Epidermal melanocyte (primary cell): Measurements from ENCODE around the gene GRIK1.

Experiments used
- DNase-seq: peaks from one replicate; pipeline ENCODE4 v3.0.0; 2011; ENCODE audit warnings: low spot score; ENCODE audit not compliant: insufficient read length

GRIK1 gene

DNA sequence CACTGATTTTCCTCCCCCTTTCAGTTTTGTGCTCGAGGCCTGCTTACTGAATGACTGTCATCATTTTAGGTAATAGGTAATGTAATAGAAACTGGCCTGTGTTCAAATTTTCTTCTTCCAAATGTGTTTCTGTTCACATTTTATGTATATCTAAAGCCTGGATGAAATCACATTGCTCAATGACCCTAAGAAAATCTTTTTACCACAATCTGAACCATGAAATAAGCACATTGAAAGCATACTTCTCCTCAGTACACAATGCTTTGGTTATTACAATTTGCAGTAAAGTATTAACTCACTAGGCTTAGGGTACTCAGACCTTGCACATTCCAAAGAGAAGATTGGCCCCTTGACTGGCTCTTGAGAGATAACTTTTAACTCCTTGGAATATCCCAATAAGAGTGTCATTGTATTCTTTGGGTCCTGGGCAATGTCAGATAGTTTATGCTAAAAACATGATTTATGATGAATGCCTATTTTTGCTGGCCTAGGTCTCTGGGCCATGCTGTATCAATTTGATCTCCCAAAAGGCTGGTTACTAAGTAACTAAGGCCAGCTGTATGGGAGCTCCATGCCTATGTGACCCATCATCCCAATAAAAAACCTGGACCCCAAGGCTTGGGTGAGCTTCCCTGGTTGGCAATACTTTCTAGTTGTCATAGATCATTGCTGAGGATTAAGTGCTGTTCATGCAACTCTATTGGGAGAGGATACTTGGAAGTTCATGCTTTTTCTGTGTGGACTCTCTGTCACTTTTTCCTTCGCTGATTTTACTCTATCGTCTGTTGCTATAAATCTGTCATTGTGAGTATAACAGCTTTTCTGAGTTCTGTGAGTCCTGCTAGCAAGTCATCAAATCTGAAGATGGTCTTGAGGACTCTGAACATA, 293.9 kb downstream of the GRIK1 start:
- DNase-seq = no peak

DNA sequence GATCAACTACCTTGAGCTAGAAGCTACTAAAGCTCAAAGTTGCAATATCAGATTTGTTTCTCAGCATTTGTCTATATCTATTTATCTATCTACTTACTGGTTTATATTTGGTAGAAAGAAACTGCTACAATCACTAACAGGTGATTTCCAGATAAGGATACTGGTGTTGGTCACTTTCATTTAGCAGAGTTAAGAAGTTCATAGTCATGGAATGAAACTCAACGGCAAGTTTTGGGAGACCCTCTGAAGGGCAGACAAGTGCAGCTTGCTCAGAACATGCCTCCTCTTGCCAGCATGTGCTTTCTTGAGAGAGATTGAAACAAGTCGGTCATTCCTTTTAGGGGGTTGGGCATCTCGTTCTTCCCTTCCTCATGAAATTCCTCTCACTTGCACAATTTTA, 296.5 kb downstream of the GRIK1 start:
- DNase-seq = no peak

DNA sequence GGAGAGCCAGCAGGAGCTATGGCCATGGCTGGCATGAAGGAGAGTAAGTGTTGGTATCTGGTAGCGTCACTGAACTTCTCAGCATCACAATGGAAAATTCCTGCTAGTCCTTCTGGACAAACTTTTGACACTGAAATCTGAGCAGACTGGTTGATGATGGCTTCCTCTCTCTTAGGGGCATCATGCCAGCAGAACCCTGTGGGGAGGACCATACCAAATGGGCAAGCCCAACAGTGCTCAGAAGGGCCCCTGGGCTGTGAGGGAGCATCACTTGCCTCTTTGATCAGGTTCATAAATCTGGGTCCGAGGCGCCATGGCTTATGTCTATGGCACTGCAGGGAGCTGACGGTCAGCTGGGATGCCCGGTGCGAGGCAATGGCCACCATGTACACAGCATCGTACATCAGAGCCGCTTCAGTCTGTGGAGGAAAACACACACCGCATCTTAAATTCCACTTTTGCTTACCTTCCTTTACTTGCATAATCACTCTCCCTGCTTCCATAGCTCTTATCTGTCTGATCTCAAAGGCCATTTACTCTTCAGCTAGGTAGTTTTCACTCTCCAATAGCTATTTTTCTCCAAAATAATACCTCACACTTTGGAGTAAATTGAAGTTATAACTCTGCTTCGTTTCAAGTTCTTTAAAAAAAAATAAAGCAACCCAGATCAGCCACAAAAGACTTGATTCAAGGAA, 297.1 kb downstream of the GRIK1 start:
- DNase-seq = no peak

DNA sequence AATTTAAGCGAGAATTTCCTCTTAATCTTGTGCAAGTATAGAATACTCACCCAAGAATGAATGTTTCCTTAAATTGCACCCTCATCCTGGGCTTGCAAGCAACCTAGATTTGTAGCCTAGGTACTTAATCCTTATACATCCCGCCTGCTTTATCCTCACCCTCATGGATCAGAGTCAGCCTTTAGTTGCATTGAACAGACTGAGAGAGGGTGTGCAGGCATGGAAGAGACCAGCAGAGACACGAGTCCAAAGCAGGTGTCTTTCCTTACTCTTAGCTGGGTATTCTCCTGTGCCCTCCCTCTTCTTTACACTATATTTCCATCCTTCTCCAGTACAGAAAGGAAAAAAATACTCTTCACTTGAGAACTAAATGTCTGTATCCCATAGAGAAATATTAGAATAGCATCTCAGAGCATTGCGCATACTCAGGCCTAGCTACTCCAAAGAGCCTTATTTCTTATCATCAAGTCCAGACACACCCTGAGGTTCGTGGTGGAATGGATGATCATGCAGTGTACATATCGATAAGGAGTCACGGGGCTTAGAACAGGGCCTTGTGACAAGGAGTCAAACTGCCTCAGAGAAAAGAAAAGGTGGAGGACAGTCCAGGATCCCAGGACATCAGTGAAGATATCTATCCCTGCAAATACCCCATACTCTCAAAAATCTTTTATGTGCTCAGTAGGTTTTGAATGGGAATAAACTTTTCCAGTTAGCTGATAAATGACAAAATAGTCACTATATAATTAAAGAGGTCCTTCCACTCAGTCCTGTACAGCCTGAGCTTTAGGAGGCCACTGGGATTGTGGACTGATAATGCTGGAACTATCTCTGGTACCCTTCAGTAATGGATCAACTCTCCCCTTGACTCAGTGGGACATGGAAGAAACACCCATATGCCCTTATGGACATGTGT, 297.9 kb downstream of the GRIK1 start:
- no peak for DNase-seq

DNA sequence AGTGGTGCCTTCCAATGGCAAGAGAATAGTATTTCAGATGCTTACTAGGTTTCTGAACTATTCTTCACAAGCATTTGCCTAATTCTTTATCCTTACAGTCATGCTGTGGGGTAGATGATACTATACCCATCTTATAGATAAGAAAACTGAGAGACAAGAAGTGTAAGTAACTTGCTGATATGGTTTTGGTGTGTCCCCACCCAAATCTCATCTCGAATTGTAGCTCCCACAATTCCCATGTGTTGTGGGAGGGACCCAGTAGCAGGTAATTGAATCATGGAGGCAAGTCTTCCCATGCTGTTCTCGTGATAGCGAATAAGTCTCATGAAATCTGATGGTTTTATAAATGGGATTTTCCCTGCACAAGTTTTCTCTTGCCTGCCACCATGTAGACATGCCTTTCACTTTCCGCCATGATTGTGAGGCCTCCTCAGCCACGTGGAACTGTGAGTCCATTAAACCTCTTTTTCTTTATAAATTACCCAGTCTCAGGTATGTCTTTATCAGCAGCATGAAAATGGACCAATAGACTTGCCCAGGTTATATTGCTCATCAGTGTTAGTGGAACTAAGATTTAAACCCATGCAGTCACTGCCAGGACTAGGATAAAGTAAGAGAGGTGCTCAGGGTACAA, 298.7 kb downstream of the GRIK1 start:
- DNase-seq = no peak

DNA sequence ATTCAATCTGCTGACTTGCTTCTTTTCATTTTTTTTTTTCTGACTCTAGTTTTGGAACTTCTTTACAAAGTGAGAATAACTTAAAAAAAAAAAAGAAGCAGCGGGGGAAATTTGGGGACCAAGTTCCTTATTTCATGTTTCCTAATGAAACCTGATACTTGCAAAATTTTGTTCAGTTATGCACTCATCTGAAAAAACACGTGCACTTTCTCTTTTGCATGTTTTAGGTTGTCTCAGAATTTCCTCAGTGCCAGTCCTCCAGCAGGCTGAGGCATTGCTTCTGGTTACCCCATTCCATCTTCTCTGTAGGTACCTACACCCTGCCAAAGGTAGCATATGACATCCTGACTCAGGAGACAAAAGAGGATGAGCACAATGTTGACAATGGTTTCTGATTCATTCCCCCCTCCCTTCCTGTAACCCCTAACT, 299.7 kb downstream of the GRIK1 start:
- no peak for DNase-seq

DNA sequence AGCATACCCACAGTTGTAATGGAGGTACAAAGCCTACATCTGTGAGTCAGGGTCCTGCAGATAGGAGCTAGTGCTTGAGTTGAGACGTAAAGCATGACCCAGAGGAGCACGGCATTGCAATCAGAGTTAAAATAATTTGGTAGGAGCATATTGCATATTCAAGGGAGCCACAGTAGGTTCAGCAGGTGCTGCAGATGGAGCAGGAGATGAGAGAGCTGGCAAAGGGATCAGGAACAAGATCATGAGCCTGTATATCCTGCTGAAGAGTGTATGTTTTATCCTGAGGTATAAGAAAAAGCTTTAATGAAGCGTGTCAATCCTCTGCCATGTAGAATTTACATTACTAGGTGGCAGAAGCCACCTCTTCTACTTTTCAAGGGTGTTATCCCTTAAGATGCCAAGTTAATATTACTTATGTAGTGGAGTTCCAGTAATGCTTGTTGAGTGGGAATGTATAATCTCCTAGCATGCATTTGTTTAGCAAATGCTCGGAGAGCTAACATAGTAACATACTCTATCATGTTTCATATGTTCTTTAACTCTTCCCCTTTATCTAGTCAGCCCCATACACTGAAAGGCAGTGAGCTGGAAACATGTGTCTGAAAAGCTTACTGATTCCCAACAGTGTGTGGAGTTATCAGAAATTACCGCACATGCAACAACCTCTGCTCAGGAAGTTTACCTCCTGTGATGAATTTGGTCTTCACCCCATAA, 300.3 kb downstream of the GRIK1 start:
- no peak for DNase-seq

DNA sequence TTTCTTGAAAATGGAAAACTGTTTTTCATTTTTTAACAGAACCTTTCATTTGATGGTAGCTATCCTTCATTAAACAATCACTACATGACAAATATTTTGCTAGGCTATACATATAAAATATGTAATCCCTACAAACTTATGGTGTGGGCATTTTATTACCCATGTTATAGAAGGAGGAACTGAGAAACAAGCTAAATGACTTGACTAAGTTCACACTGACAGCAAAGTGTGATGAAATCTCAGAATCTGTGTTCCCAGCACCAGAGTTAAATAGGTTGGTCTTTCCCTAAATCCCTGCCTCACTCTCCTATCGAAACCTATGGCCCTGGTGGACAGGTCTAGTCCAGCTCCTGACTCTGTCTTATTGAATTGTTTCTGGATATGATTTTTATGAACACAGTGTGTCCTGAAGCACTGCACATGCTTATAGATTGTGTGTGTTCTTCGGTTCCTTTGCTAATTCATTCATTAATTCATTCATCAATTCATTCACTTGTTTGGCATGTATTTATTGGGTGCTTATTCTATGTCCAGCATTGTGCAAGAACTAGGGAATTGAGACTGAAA, 301.0 kb downstream of the GRIK1 start:
- no peak for DNase-seq

DNA sequence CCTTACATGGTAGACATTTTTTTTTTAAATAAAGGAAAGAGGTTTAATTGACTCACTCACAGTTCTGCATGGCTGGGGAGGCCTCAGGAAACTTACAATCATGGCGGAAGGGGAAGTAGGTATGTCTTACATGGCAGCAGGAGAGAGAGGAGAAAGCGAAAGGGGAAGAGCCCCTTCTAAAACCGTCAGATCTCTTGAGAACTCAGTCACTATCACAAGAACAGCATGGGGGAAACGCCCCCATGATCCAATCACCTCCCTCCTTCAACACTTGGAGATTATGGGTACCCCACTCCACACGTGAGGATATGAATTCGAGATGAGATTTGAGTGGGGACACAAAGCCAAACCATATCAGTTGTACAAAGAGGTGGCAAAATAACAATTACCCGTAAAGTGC, 301.7 kb downstream of the GRIK1 start:
- DNase-seq = no peak

DNA sequence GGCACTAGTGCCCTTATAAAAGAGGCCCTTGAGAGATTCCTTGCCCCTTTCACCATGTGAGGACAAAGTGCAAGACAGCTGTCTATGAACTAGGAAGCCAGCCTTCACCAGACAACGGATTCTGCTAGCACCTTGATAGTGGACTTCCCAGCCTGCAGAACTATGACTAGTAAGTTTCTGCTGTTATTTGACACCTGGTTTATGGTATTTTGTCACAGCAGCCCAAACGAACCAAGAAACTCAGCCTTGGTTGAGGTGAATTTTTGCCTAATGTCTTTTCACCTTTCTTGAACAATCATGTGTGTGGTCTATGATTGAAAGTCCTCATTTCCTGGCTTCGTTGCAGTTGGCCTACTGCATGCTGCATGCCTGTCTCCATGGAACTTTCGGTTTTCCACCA, 302.2 kb downstream of the GRIK1 start:
- DNase-seq = no peak

DNA sequence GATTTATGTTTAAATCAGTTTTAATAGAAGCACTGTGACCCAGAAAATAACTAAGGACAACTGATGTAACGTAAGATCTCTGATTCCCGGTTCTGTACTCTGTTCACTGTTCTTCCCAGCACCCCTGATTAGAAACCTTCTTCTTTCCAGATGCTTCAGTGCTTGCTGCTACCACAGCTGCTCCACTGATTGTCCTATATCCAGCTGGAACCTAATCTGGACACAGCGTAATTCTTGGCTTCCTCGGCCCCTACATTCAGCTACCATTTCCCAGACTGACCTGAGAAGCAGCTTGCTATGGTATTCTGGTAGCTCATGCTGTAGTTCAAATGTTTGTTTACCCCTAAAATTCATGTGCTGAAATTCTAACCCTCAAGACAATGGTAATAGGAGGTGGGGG, 302.7 kb downstream of the GRIK1 start:
- DNase-seq = no peak

DNA sequence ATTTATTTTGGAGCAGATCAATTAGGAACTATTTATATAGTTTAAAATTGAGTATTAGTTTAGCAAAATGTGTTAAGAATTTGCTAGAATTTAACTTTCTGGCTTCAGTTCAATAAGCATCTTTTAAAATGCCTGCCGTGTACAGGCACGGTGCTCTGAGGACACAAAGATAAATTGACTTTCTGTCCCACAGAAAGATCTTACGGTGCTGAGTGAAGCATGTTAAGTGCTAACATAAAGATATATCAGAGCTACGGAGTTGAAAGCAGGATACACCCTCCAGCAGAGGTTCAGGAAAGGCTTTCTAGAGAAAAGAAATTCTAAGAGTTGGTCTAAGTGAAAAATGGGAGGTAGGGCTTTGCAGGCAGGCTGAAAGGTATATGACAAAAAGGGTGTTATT, 305.4 kb downstream of the GRIK1 start:
- DNase-seq = no peak

DNA sequence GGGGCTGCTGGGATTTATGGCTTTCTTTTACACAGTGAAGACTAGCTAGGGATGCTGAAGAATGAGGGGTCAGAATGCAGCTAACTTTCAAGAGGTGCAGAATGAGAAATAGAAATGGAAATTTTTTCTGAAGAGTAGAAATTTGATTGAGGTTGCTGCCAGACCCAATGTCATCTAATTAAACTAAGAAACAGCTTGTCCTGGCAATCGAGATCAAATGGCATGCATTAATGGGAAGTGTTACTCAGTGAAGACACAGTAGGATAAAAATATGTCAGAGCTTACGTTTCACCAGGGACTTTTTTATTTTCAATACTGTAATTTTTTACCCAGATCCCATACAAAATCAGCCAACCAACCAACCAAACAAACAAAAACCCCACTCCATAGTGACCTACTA, 306.0 kb downstream of the GRIK1 start:
- DNase-seq = no peak

DNA sequence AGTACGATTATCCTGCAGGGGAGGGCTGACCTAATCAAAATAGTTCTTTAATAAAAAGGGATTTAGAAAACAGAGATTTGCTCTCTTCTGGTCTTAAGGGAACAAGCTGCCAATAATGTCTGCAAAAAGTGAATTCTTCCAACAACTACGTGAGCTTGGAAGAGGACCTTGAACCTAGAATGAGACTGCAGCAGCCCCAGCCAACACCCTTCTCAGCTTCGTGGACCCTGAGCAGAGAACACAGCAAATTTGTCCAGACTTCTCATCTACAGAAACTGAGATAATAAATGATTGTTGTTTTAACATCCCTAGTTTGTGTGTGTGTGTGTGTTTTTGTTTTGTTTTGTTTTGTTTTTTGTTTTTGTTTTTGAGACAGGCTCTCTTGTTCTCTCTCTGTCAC, 309.4 kb downstream of the GRIK1 start:
- no peak for DNase-seq

DNA sequence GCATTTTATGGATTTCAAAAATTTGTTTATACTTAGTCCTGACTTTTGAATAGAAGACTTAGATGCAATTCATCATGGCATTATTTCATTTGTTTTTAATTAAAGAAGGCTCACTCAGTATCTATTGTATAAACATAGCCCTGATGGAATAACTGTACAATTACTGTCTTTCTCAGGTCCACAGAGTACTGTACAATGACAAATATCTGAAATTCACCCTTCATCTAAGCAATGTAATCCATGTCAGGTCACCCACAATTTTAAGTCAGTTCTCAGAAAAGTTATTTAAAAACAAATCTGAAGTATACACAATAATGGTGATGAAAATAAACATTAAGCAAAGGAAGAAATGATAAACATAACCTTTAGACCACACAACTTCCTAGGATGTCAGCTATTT, 311.9 kb downstream of the GRIK1 start:
- no peak for DNase-seq

DNA sequence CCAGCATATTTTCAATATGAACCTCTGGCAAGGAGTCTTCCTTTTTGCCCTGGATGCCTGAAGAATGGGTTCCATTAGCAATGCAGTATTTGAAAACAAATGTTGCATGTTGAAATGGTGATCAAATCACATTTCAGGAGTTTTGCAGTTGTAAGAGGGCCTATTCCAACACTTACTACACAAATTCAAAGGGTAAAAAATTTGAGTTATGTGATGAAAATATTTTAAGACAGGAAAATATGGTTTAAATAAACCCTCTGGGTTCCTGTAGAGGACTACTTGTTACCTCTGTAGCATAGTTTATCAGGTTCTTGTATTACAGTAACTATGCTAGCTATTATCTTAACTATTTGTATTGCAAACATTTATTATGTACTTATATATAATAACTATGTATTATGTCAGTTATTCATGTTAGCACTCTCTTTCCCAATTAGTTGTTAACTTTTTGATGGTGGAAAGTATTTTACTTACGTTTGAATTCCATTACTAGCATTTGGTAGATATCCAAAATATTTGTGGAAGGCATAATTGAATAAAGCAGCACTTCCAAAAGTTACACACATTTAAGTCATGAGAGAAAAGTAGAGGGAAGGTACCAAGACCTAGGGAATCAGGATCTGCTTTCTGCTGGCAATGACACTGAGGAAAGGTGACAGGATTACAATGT, 312.9 kb downstream of the GRIK1 start:
- DNase-seq = no peak

DNA sequence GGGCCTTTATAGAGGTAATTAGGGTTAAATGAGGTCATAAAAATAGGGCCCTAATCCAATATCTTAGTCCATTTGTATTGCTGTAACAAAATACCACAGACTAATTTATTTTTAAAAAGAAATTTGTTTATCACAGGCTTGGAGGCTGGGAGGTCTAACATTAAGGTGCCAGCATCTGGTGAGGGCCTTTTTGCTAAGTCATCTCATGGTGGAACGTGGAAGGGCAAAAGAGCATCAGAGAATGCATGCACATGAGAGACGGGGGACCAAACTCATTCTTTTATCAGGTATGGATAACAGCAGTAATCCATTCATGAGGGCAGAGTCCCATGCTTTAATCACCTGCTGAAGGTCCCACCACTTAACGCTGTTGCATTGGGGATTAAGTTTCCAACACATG, 313.8 kb downstream of the GRIK1 start:
- DNase-seq = no peak

DNA sequence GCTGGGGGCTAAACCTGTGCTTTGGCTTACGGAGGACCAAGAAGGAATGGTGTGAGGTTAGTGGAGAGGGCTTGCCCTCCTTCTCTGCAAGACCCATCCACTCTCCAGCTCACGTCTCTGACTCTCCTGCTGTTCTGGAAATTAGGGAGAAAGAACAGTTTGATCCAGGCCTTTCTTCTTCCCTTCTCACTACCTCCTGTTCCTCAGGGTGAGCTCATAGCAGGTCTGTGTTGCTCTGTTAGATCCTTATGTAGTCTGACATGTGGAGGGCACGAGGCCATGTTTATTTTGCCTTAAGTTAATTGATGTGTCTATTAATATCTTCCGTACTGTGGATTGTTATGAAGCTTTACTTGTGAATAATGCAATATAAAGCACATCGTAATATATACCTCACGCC, 315.0 kb downstream of the GRIK1 start:
- no peak for DNase-seq

DNA sequence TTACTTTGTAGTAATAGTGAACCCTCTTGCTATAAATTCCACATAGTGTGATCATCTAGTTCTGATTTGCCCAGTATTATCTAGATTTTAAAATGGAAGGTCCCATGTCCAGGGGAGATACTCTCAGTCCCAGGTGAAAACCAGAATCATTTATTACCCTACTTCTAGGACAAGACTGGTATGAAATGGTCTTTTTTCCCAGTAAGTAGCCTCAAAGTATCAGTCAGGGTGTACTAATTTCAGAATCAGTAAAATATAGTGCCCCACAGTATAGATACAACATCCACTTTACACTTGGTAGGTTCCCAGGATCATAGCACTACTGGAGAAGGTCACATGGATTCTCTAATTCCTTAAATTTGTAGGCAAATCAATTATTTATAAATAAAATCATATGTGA, 318.3 kb downstream of the GRIK1 start:
- no peak for DNase-seq

DNA sequence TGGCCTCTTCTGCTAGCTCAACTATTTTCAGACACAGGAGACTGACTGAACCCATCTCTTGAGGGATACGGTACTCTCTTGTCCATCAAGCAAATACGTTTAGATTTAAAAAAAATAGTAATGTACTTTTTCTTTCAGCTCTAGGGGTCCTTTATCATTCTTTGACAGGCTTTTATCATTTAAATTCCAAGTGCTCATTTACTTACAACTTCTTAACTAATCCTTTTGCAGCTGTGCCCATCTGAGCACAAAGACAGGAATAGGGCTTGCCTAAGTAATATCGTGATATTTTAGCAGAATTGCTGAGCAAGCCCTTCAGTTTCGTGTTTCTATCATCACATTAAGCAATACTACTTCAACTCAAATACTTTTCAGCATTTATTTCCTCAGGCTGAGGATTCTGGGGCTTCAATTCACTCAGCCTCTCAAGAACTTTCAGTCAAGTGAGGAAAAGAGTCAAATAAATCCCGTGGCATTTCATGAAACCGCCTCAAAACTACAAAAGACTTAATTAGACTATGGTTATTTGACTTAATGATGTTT, 323.5 kb downstream of the GRIK1 start:
- no peak for DNase-seq
